Measurements from ENCODE around the gene SRSF6.
"Not testable (repeated sequence)": the region's sequence is repeated elsewhere in the genome, so short reads cannot be mapped to it uniquely, and the experiment has no call there.

The SRSF6 gene

GRCh38 chr20:43457640-43458421, at the start of gene SRSF6:
SRSF6 (plus strand) TSS chr20:43457896; CDS start chr20:43458034, 138 bp downstream.
- DNase-seq = peak; percentile 92 to 99 (median 96)
- intact Hi-C loops (cut with DNase I) = loop anchor here (2.0 to 5.0 kb wide), 2 partner anchors 54 to 133 kb away; partner anchors contain the start of gene IFT52

GRCh38 chr20:43408848-43409576, 48.7 kb upstream of the SRSF6 start:
- intact Hi-C loops (cut with DNase I) = no loop called here
- no peak for DNase-seq

GRCh38 chr20:43409577-43409913, 48.2 kb upstream of the SRSF6 start:
- DNase-seq = no peak
- intact Hi-C loops (cut with DNase I) = no loop called here

- intact Hi-C loops (cut with DNase I) = no loop called here
- DNase-seq = no peak
Measured at GRCh38 chr20:43415661-43416430, 41.9 kb upstream of the SRSF6 start.

- DNase-seq = no peak
- intact Hi-C loops (cut with DNase I) = no loop called here
Measured at GRCh38 chr20:43416591-43417228, 41.0 kb upstream of the SRSF6 start.

- intact Hi-C loops (cut with DNase I) = no loop called here
- DNase-seq = no peak
Measured at GRCh38 chr20:43420192-43420591, 37.5 kb upstream of the SRSF6 start.

- intact Hi-C loops (cut with DNase I); DNase-seq: not testable (repeated sequence)
Measured at GRCh38 chr20:43420913-43421312, 36.8 kb upstream of the SRSF6 start.

GRCh38 chr20:43426172-43426571, 31.5 kb upstream of the SRSF6 start:
- intact Hi-C loops (cut with DNase I) = no loop called here

GRCh38 chr20:43430265-43431133, 27.2 kb upstream of the SRSF6 start:
- no peak for DNase-seq
- intact Hi-C loops (cut with DNase I) = no loop called here

More at GRCh38 chr20:43426172-43426571, 31.5 kb upstream of the SRSF6 start:
- DNase-seq = no peak

- DNase-seq = peak in 1 of 10 donors; percentile 6
Measured at GRCh38 chr20:43431134-43431519, 26.6 kb upstream of the SRSF6 start.

GRCh38 chr20:43432498-43432897, 25.2 kb upstream of the SRSF6 start:
- DNase-seq = no peak
- intact Hi-C loops (cut with DNase I) = no loop called here

More at GRCh38 chr20:43431134-43431519, 26.6 kb upstream of the SRSF6 start:
- intact Hi-C loops (cut with DNase I) = no loop called here

- DNase-seq = no peak
- intact Hi-C loops (cut with DNase I) = no loop called here
Measured at GRCh38 chr20:43433250-43433854, 24.3 kb upstream of the SRSF6 start.

GRCh38 chr20:43434565-43434964, 23.1 kb upstream of the SRSF6 start:
- intact Hi-C loops (cut with DNase I) = no loop called here
- no peak for DNase-seq

- intact Hi-C loops (cut with DNase I) = no loop called here
- no peak for DNase-seq
Measured at GRCh38 chr20:43438578-43439316, 18.9 kb upstream of the SRSF6 start.

GRCh38 chr20:43440531-43440930, 17.2 kb upstream of the SRSF6 start:
- intact Hi-C loops (cut with DNase I) = no loop called here
- DNase-seq = no peak

- no peak for DNase-seq
- intact Hi-C loops (cut with DNase I) = no loop called here
Measured at GRCh38 chr20:43442282-43442880, 15.3 kb upstream of the SRSF6 start.

GRCh38 chr20:43444107-43444506, 13.6 kb upstream of the SRSF6 start:
- intact Hi-C loops (cut with DNase I) = no loop called here
- no peak for DNase-seq

- intact Hi-C loops (cut with DNase I) = no loop called here
- no peak for DNase-seq
Measured at GRCh38 chr20:43446361-43446879, 11.3 kb upstream of the SRSF6 start.
